ENCODE data around the gene AWAT2. TPM values are rescaled to one million over a fixed set of nuclear protein-coding genes. Genes with fewer than 3 reads are reported as not detected.
"Not testable (repeated sequence)": the region's sequence is repeated elsewhere in the genome, so short reads cannot be mapped to it uniquely, and the experiment has no call there.

AWAT2 gene
- total RNA-seq, 1 donor from 2014 or later = not detected

DNA sequence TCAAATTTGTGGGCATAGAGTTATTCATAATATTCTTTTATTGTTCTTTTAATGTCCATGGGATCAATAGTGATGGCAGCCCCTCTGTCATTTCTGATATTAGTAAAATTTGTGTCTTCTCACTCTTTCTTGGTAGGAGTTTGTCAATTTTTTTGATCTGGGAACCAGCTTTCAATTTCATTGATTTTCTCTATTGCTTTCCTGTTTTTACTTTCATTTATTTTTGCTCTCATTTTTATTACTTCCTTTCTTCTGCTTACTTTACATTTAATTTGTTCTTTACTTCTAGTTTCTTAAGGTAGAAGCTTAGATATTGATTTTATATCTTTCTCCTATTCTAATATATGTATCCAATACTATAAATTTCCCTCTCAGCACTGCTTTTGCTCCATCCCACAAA, 40.7 kb downstream of the AWAT2 start:
- Mint-ChIP-seq H3K36me3 (ENCODE audit: low read depth) (no peaks in the 10 kb centered on the region), H3K4me3 (ENCODE audit: low read depth) (no peak overlapping the region), H3K4me1 (ENCODE audit: low read depth) (no peaks in the 10 kb centered on the region)

DNA sequence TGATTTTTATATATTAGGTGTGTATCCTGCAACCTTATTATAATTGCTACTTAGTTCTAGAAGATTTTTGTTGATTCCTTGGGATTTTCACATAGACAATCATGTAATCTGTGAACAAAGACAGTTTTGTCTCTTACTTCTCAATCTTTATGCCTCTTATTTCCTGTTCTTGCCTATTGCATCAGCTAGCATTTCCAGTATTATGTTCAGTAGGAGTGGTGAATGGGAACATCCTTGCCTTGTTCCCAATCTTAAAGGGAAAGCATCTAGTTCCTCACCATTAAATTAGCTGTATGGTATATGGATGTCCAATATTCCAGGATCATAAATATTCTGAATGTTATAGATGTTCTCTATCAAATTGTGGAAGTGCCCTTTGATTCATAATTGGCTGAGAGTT, 41.8 kb downstream of the AWAT2 start:
- Mint-ChIP-seq H3K4me3 (ENCODE audit: low read depth) (no peak overlapping the region), H3K4me1 (ENCODE audit: low read depth) (no peaks in the 10 kb centered on the region), H3K9me3 (no peaks in the 10 kb centered on the region), H3K36me3 (ENCODE audit: low read depth) (no peaks in the 10 kb centered on the region), H3K27ac (no peak overlapping the region), H3K27me3 (ENCODE audit: low read depth) (no peaks in the 10 kb centered on the region)
- no peak for DNase-seq (ENCODE audit: low spot score)
- intact Hi-C loops (cut with micrococcal nuclease) = no loop called here

More for the DNA sequence above, 40.7 kb downstream of the AWAT2 start:
- no peak overlapping the region for H3K27ac Mint-ChIP-seq
- no peaks in the 10 kb centered on the region for H3K27me3 Mint-ChIP-seq (ENCODE audit: low read depth)
- no peaks in the 10 kb centered on the region for H3K9me3 Mint-ChIP-seq
- intact Hi-C loops (cut with micrococcal nuclease) = no loop called here
- DNase-seq (ENCODE audit: low spot score) = no peak

DNA sequence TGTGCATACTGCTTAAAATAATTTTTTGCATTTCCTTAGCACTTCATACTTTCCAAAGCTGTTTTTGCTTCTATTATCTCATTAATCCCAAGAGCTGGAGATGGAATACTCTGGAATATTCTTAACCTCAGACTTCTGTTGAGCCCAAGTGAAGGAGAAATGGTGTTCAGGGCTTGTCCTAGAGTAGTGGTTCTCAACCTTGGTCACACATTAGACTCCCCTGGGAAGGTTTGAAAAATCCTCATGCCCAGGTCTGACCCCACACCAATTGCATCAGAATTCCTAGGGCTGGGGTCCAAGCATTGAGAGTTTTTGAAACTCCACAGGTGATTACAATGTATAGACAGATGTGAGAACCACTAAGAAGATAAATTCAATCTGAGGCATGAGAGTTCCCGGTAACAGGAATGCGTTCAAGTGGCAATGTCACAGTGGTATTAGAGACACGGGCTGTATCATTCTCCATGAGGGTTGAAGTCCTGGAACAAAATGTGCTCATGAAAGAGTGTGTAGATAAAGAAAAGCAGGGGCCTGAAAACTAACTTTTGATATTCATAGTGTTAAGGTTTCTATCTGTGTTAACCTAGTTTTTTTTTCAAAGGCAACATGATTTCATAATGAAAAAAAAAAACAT, 47.9 kb downstream of the AWAT2 start:
- Mint-ChIP-seq H3K27ac (no peak overlapping the region), H3K4me1 (ENCODE audit: low read depth) (no peaks in the 10 kb centered on the region), H3K27me3 (ENCODE audit: low read depth) (no peaks in the 10 kb centered on the region), H3K9me3 (no peaks in the 10 kb centered on the region), H3K36me3 (ENCODE audit: low read depth) (no peaks in the 10 kb centered on the region), H3K4me3 (ENCODE audit: low read depth) (no peak overlapping the region)
- no peak for DNase-seq (ENCODE audit: low spot score)
- intact Hi-C loops (cut with micrococcal nuclease) = no loop called here

DNA sequence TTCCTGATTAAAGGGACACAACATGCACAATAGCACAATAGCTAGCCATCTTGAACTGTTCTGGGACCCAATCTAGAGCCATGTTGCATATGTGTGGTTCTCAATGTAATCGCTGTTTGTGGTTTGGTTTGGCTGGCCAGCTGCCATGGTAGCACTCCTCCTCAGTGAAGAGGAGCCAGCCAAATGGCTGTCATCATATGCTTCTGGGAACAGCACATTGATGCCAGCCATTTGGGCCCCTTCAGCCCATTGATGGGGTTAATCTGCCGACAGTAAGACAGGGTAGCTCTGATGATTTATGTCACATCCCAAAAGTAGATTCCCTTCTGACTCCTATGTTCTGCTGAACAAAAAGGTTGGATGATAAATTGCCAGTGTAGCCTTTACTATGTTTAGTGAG, 48.5 kb downstream of the AWAT2 start:
- H3K9me3 Mint-ChIP-seq = no peaks in the 10 kb centered on the region
- no peak for DNase-seq (ENCODE audit: low spot score)
- no peak overlapping the region for H3K4me3 Mint-ChIP-seq (ENCODE audit: low read depth)
- H3K27me3 Mint-ChIP-seq (ENCODE audit: low read depth) = no peaks in the 10 kb centered on the region
- no peaks in the 10 kb centered on the region for H3K4me1 Mint-ChIP-seq (ENCODE audit: low read depth)
- intact Hi-C loops (cut with micrococcal nuclease) = no loop called here
- no peak overlapping the region for H3K27ac Mint-ChIP-seq
- no peaks in the 10 kb centered on the region for H3K36me3 Mint-ChIP-seq (ENCODE audit: low read depth)

DNA sequence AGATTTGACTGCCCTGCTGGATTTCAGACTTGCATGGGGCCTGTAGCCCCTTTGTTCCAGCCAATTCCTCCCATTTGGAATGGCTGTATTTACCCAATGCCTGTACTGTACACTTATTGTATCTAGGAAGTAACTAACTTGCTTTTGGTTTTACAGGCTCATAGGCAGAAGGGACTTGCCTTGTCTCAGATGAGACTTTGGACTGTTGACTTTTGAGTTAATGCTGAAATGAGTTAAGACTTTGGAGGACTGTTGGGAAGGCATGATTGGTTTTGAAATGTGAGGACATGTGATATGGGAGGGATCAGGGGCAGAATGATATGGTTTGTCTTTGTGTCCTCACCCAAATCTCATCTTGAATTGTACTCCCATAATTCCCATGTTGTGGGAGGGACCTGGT, 51.4 kb downstream of the AWAT2 start:
- H3K27me3 Mint-ChIP-seq (ENCODE audit: low read depth); H3K9me3 Mint-ChIP-seq; intact Hi-C loops (cut with micrococcal nuclease); H3K27ac Mint-ChIP-seq; DNase-seq (ENCODE audit: low spot score); H3K4me3 Mint-ChIP-seq (ENCODE audit: low read depth); H3K4me1 Mint-ChIP-seq (ENCODE audit: low read depth); H3K36me3 Mint-ChIP-seq (ENCODE audit: low read depth): not testable (repeated sequence)

DNA sequence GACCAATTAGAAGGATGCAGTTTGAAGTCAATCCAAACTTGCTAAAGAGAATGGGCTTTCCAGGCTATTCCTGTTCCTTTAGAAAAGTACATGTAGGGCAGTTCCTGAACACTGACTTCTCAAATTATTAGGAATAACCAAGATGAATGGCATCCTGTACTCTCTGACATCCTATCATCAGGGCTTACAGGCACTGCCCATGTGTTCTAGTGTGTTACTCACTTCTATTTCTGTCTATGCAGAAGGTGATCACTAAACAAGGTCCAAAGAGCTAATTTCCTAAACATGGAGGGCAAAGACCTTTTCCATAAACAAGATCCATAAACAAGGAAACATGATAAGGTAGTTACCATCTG, 53.6 kb downstream of the AWAT2 start:
- Mint-ChIP-seq H3K4me3 (ENCODE audit: low read depth) (no peak overlapping the region), H3K9me3 (no peaks in the 10 kb centered on the region), H3K27me3 (ENCODE audit: low read depth) (no peaks in the 10 kb centered on the region), H3K4me1 (ENCODE audit: low read depth) (no peaks in the 10 kb centered on the region), H3K36me3 (ENCODE audit: low read depth) (no peaks in the 10 kb centered on the region), H3K27ac (no peak overlapping the region)
- intact Hi-C loops (cut with micrococcal nuclease) = no loop called here
- DNase-seq (ENCODE audit: low spot score) = no peak

DNA sequence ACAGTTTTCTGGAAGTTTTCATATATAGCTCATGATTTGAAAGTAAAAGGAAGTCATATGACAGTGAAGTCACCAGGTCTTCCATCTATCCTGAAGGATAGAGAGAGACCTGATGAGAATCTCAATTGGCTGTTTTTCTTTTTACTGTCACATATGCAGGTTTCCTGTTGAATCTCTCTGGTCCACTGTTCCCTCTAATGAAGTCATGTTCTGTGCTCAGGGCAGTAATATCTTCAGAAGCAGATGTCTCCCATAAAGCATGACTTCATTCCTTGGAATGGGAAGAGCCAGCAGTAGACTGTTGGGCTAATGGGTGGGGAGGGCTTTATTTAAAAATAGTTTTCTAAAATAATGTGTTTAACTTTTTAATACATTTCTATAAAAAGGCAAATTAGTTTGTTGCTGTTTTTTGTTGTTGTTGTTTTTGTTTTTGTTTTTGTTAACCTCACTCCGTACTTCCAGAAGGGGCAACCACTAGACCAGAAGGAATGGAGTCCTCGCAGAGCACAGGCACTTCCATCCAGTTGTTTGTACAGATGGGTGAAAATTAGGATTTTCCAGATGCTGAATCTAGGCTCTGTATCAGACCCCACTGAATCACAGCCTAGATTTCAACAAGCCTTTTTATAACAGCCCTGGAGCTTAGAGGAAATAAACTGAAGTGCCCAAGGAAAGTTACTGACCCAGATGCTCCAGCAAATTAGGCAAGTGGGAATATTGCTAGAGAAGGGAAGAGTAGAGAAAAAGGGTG, 54.2 kb downstream of the AWAT2 start:
- no peaks in the 10 kb centered on the region for H3K4me1 Mint-ChIP-seq (ENCODE audit: low read depth)
- no peak overlapping the region for H3K27ac Mint-ChIP-seq
- no peaks in the 10 kb centered on the region for H3K27me3 Mint-ChIP-seq (ENCODE audit: low read depth)
- H3K4me3 Mint-ChIP-seq (ENCODE audit: low read depth) = no peak overlapping the region
- H3K36me3 Mint-ChIP-seq (ENCODE audit: low read depth) = no peaks in the 10 kb centered on the region
- intact Hi-C loops (cut with micrococcal nuclease) = no loop called here
- no peaks in the 10 kb centered on the region for H3K9me3 Mint-ChIP-seq
- no peak for DNase-seq (ENCODE audit: low spot score)

DNA sequence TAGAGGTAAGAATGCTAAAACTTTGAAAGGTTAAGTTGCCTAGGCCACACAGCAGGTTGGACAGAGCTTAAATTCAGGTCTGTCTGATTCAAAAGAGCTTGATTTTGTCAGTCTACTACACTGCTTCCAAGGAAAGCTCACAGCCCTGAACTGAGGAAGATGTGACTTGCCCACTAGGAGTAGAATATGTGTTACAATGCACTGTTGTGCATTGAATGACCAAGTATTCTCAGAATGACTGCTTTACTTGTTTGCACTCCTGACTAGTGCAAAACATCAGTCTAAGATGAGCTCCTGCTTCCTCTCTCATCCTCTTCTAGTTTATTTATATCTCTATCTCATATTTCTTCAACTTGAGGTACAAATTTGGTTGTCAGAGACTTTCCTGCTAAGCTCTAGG, 56.2 kb downstream of the AWAT2 start:
- DNase-seq (ENCODE audit: low spot score) = no peak
- H3K9me3 Mint-ChIP-seq = no peaks in the 10 kb centered on the region
- H3K36me3 Mint-ChIP-seq (ENCODE audit: low read depth) = no peaks in the 10 kb centered on the region
- no peaks in the 10 kb centered on the region for H3K27me3 Mint-ChIP-seq (ENCODE audit: low read depth)
- no peak overlapping the region for H3K4me3 Mint-ChIP-seq (ENCODE audit: low read depth)
- H3K4me1 Mint-ChIP-seq (ENCODE audit: low read depth) = no peaks in the 10 kb centered on the region
- H3K27ac Mint-ChIP-seq = no peak overlapping the region
- intact Hi-C loops (cut with micrococcal nuclease) = no loop called here

DNA sequence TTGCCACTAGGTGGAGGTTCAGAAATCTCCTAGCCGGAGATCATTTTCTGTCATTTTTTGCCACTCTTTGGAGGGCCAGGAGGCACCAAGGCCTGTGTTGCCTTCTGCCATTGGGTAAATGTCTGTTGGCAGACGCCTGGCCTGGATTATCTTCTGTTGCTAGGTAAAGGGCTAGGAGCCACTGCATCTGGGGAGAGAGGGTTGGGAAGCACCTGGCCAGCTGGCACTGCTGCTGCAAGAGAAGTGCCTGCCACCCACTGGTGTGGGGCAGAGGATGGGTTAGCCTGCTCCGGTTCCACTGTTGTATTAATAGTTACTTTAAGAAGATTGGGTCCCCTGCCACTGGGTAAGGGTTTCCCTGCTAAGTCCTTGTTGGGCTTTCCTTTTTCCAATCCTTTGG, 58.1 kb downstream of the AWAT2 start:
- no peak for DNase-seq (ENCODE audit: low spot score)
- H3K27ac Mint-ChIP-seq = no peak overlapping the region
- H3K4me1 Mint-ChIP-seq (ENCODE audit: low read depth) = no peaks in the 10 kb centered on the region
- no peaks in the 10 kb centered on the region for H3K36me3 Mint-ChIP-seq (ENCODE audit: low read depth)
- H3K9me3 Mint-ChIP-seq = no peaks in the 10 kb centered on the region
- no peaks in the 10 kb centered on the region for H3K27me3 Mint-ChIP-seq (ENCODE audit: low read depth)
- intact Hi-C loops (cut with micrococcal nuclease) = no loop called here
- H3K4me3 Mint-ChIP-seq (ENCODE audit: low read depth) = no peak overlapping the region

Other genes with a start within 250 kb of the AWAT2 start
- not detected in 2 replicates for gene OTUD6A, start 12.5 kb upstream of the AWAT2 start, total RNA-seq
- gene IGBP1, start 83.5 kb upstream of the AWAT2 start, total RNA-seq = 33.0 and 33.6 TPM in 2 replicates
- not detected in 2 replicates for gene DGAT2L6, start 127.5 kb upstream of the AWAT2 start, total RNA-seq
- not detected in 2 replicates for gene AWAT1, start 184.7 kb upstream of the AWAT2 start, total RNA-seq
- gene P2RY4, start 210.3 kb upstream of the AWAT2 start, total RNA-seq = 0.55 and 0.71 TPM in 2 replicates
- not detected in 2 replicates for gene ARR3, start 218.4 kb upstream of the AWAT2 start, total RNA-seq
- gene RAB41, start 232.2 kb upstream of the AWAT2 start, total RNA-seq = not detected in 2 replicates
- gene PDZD11, start 240.0 kb upstream of the AWAT2 start, total RNA-seq = 27.7 and 31.4 TPM in 2 replicates
- gene KIF4A, start 240.2 kb upstream of the AWAT2 start, total RNA-seq = 24.4 and 26.5 TPM in 2 replicates